NAMALWA (cell line): Measurements from ENCODE around the gene KLF16.

Source experiments
- DNase-seq: peaks from one replicate; pipeline ENCODE4 v3.0.0-alpha.2; 2015; ENCODE audit warnings: low spot score

KLF16 gene

GRCh38 chr19:1807695-1808394 is 55.5 kb downstream of the KLF16 start:
- DNase-seq, result no peak

- no peak for DNase-seq
Measured at GRCh38 chr19:1807030-1807694, 56.2 kb downstream of the KLF16 start.

- no peak for DNase-seq
Measured at GRCh38 chr19:1806184-1807029, 57.0 kb downstream of the KLF16 start.

- DNase-seq, result no peak
Measured at GRCh38 chr19:1805401-1806183, 57.8 kb downstream of the KLF16 start.

- DNase-seq, result no peak
Measured at GRCh38 chr19:1804858-1805257, 58.5 kb downstream of the KLF16 start.
